Inflammatory macrophage (primary cell): ENCODE data around the gene GLUL.
"Not testable (repeated sequence)": the region's sequence is repeated elsewhere in the genome, so short reads cannot be mapped to it uniquely, and the experiment has no call there.

ENCODE experiments used
- DNase-seq, 2 donors: peaks; one replicate each; pipeline ENCODE4 v3.0.0-alpha.2; 2020 to 2022

Gene GLUL

DNA sequence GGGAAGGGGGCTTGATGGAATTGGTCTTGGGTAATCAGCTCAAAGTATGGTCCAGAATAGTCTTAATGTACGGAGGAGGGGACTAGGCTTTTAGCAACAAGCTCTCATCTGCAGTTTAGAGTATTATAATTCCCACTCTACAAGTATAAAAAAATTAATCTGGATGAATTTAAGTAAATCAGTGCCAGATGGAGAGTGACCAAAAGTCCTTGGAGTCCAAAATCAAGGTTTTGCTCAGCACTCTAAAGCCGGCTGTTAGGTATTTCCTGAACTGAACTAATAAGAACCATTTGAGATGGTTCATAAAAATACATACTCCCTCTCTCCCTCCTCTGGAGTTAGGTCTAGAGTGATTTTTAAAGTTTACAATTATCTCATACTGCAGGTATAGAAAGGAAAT lies 23.7 kb downstream of the GLUL start:
- no peak for DNase-seq

- DNase-seq, result no peak
Observed at GRCh38 chr1:182366596-182366995, 25.0 kb downstream of the GLUL start.

GRCh38 chr1:182359645-182360044 lies 31.9 kb downstream of the GLUL start:
- no peak for DNase-seq

- no peak for DNase-seq
Observed at GRCh38 chr1:182357913-182358312, 33.7 kb downstream of the GLUL start.

GRCh38 chr1:182357171-182357570 lies 34.4 kb downstream of the GLUL start:
- DNase-seq, result no peak

DNA sequence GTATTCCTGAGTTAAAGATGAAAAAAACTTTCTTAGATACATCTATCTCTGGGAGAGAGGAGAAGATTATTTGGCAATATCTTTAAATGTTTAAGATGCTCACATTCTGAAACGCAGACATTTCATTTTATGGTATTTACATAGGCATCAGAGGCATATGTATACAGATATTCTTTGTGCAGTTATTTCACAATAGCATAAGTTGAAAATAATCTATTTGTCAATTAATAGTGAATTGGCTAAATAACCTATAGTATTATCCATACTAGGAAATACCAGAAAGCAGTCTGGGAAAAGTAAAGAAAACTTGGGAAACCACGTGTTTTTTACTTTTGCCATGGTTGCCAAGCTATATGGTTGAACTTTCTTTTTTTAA lies 35.9 kb downstream of the GLUL start:
- no peak for DNase-seq

DNA sequence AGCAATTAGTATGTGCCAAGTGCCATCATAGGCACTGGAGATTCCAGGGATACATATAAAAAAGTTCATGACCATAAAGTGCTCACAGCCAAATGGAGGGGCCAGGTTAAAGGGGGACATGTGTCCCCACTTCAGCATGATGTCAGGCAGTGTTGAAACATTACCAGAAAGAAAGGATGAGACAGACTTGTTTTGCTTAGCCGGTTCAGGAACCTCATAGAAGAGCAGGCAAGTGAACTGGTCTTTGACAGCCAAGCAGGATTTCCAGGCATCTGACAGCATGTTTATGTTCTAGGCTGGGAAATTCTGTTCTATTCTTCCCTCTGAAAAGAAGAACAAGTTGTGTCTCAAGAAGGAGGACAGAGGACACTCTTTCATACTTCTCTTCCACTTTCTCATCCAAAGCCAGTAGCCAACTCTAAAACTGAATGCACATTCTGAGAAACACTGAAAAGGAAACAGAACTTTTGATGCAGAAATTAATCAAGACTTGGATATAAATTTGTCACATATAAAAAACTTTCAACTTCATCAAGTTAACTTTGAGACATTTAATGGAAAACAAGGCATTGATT lies 39.7 kb downstream of the GLUL start:
- DNase-seq, result no peak

DNA sequence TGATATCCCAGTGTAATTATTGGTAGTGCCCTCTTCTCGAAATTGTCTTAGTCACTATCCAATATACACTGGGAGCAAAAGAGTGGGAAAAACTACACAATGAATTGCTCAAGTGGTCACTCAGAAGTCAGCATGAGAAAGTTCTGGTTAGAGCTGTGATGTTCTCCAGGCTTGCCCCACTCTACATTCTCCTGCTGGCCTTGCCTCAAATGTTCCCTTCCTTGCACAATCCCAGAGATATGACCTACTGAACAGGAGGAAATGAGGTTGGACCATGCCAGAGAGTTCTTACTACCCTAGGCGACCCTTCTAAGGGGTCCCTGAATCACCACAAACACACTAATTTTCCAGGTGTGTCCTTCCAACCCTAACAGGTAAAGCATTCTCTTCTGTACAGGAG lies 40.8 kb downstream of the GLUL start:
- DNase-seq, result peak; percentile 12 to 13

DNA sequence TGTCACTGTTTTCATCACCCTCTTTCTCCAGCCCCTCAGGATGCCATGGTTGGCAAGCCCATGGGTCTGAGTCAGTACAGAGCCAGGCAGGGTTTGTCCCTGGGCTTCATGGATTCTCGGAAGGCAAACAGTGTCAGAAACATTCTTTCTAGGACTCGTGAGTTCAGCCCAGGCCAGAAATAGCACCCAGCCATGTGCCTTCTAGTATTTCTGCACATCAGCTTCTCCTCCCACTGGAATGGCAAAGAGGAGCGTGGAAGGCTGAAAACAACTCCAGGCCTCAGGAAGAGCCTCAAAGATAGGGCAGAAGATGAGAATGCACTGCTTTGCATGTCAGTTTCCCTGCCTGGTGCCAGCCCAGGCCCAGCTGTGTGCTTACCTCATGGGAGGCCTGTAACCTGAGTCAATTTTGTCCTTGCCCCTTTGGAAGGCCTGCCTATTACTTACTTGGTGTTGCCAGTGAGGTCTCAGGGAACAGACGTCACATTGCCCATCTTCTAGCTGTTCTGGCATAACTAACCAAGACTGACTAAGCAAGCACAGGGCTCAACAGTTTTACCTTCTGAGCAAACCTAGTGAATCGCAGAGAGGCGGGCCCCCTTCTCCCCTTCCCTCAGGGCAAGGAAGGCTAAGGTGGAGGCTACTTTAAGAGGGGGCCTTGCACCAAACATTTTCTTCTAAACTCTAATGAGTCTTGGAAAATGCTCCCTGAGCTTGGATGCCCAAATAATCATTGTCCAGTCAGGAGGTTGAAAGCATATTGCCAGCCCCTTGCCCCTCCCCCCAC lies 42.4 kb downstream of the GLUL start:
- no peak for DNase-seq

- no peak for DNase-seq
Observed at GRCh38 chr1:182347019-182347418, 44.6 kb downstream of the GLUL start.

- DNase-seq, result no peak
Observed at GRCh38 chr1:182340233-182341058, 51.1 kb downstream of the GLUL start.

GRCh38 chr1:182339684-182340083 lies 51.9 kb downstream of the GLUL start:
- no peak for DNase-seq

- DNase-seq, result no peak
Observed at GRCh38 chr1:182338806-182339370, 52.7 kb downstream of the GLUL start.

GRCh38 chr1:182337736-182338571 lies 53.6 kb downstream of the GLUL start:
- no peak for DNase-seq

DNA sequence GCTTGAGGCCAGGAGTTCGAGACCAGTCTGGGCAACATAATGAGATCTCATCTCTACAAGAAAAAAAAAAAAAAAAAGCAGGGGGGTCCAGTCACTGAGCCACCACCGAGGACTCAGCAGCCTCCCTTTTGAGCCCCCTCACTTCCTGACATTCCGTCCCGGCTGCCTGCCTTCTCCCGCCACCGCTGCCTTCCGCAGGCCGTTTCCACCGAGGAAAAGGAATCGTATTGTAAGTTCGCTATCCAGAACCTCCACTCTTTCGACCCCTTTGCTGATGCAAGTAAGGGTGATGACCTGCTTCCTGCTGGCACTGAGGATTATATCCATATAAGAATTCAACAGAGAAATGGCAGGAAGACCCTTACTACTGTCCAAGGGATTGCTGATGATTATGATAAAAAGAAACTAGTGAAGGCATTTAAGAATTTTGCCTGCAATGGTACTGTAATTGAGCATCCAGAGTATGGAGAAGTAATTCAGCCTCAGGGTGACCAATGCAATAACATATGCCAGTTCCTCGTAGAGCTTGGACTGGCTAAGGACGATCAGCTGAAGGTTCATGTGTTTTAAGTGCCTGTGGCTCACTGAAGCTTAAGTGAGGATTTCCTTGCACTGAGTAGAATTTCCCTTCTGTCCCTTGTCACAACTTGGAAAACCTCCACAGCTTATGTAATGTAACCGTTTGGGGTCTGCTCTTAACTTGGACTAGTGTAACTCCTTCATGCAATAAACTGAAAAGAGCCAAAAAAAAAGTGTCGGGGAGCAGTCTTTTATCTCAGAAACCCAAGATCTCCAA lies 55.6 kb downstream of the GLUL start:
- DNase-seq, result peak in 1 of 2 donors; percentile 45

GRCh38 chr1:182333071-182333571 lies 58.5 kb downstream of the GLUL start:
- not testable (repeated sequence) for DNase-seq

DNA sequence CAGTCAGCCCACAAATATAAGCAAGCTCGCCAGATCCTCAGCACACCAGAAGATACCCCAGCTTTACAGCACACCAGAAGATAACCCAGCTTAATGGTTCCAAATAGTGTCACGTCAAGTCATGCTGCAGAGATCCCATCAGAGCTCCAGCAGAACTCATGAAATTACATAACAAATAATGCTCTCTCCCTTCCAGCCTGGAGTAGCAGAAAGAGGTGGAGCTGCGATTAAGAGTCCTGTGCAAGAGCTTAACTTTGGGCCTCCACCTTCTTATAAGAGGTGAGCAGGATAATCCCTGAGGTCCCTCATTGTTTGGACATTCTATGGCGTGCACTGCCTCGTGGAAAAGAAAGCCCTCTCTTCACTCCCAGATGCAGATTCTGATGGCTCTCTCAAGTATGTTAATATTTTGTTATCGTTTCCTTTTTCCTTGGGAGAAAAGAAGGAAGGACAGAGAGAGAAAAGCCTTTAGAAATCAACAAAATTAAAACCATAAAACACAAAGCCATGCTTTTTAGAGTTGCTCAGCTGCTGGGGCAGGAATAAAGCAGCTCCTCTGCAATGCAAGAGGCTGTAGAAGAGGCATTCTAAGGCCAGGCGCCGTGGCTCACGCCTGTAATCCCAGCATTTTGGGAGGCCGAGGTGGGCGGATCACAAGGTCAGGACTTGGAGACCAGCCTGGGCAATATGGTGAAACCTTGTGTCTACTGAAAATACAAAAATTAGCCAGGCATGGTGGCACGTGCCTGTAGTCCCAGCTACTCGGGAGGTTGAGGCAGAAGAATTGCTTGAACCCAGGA lies 59.1 kb downstream of the GLUL start:
- no peak for DNase-seq
